Liver (tissue), 9 donors: ENCODE measurements around the gene CORO2B. TPM values are rescaled to one million over a fixed set of nuclear protein-coding genes. Genes with fewer than 3 reads are reported as not detected.

Source experiments
- DNase-seq: peaks from one replicate; pipeline ENCODE4 v3.0.0-alpha.2; 2017; ENCODE audit warnings: low spot score
- H3K27ac ChIP-seq, 2 donors: one replicate each; pipeline ENCODE4 v1.7.0; 2013; ENCODE audit warnings: inconsistent platforms in 2 of 2, low read length in 2 of 2, control low read depth in 1 of 2, low read depth in 1 of 2, mild to moderate bottlenecking in 1 of 2
- H3K27me3 ChIP-seq, 4 donors: one replicate each; pipeline versions ENCODE4 v1.6.1 to v1.7.0; 2013; ENCODE audit warnings: low read length in 3 of 4, inconsistent platforms in 1 of 4, mild to moderate bottlenecking in 1 of 4, moderate library complexity in 1 of 4; ENCODE audit not compliant: control insufficient read depth in 4 of 4, insufficient read depth in 4 of 4
- H3K36me3 ChIP-seq, 4 donors: one replicate each; pipeline versions ENCODE4 v1.6.1 to v1.7.0; 2013; ENCODE audit warnings: low read length in 3 of 4, mild to moderate bottlenecking in 3 of 4, low read depth in 1 of 4, moderate library complexity in 1 of 4; ENCODE audit not compliant: control insufficient read depth in 4 of 4, insufficient read depth in 3 of 4
- H3K4me1 ChIP-seq, 4 donors: one replicate each; pipeline versions ENCODE4 v1.6.1 to v1.7.0; 2013; ENCODE audit warnings: low read length in 3 of 4, mild to moderate bottlenecking in 3 of 4, moderate library complexity in 1 of 4; ENCODE audit not compliant: control insufficient read depth in 4 of 4, insufficient read depth in 4 of 4
- H3K4me3 ChIP-seq, 3 donors: one replicate each; pipeline versions ENCODE4 v1.6.1 to v1.7.0; 2013; ENCODE audit warnings: low read length in 3 of 3, control low read depth in 1 of 3, low read depth in 1 of 3, mild to moderate bottlenecking in 1 of 3
- H3K9ac ChIP-seq, 2 donors: one replicate each; pipeline ENCODE4 v1.7.0; 2013; ENCODE audit warnings: low read length in 2 of 2, mild to moderate bottlenecking in 2 of 2, moderate library complexity in 2 of 2, control low read depth in 1 of 2, low read depth in 1 of 2
- H3K9me3 ChIP-seq, 4 donors: one replicate each; pipeline versions ENCODE4 v1.6.1 to v1.7.0; 2013; ENCODE audit warnings: low read length in 3 of 4; ENCODE audit not compliant: control insufficient read depth in 4 of 4
- ATF3 ChIP-seq: IDR thresholded peaks from 2 replicates; pipeline ENCODE4 v1.6.1; 2016; ENCODE audit warnings: antibody characterized with exemption
- CTCF ChIP-seq: fragments of 150-350 bp; IDR thresholded peaks from 2 replicates; pipeline ENCODE4 v1.5.1; 2017; ENCODE audit warnings: improper control_type of control experiment, low read depth, low read length; ENCODE audit not compliant: missing input control
- FOXA1 ChIP-seq: IDR thresholded peaks from 2 replicates; pipeline ENCODE4 v1.6.1; 2016; ENCODE audit warnings: antibody characterized with exemption
- HNF4A ChIP-seq, 2 donors: conservative IDR thresholded peaks; 2 replicates each; pipeline ENCODE4 v1.6.1; 2016; ENCODE audit warnings: antibody characterized with exemption in 2 of 2, mild to moderate bottlenecking in 2 of 2
- JUND ChIP-seq, 2 donors: IDR thresholded peaks; 2 replicates each; pipeline ENCODE4 v1.6.1; 2016; ENCODE audit warnings: antibody characterized with exemption in 2 of 2
- NR2F2 ChIP-seq: IDR thresholded peaks from 2 replicates; pipeline ENCODE4 v1.6.1; 2016; ENCODE audit warnings: antibody characterized with exemption
- RAD21 ChIP-seq, 2 donors: IDR thresholded peaks; 2 replicates each; pipeline ENCODE4 v1.6.1; 2016; ENCODE audit warnings: antibody characterized with exemption in 2 of 2, mild to moderate bottlenecking in 2 of 2
- REST ChIP-seq: IDR thresholded peaks from 2 replicates; pipeline ENCODE4 v1.6.1; 2016; ENCODE audit warnings: antibody characterized with exemption, mild to moderate bottlenecking
- RXRA ChIP-seq, 2 donors: IDR thresholded peaks; 2 replicates each; pipeline ENCODE4 v1.6.1; 2017 to 2018; ENCODE audit warnings: antibody characterized with exemption in 2 of 2, mild to moderate bottlenecking in 1 of 2
- SP1 ChIP-seq: IDR thresholded peaks from 2 replicates; pipeline ENCODE4 v1.6.1; 2018; ENCODE audit warnings: antibody characterized with exemption, mild to moderate bottlenecking
- TAF1 ChIP-seq: conservative IDR thresholded peaks from 2 replicates; pipeline ENCODE4 v1.6.1; 2016; ENCODE audit warnings: antibody characterized with exemption, mild to moderate bottlenecking
- YY1 ChIP-seq: IDR thresholded peaks from 2 replicates; pipeline ENCODE4 v1.6.1; 2016; ENCODE audit warnings: antibody characterized with exemption, mild to moderate bottlenecking
- ZBTB33 ChIP-seq: IDR thresholded peaks from 2 replicates; pipeline ENCODE4 v1.6.1; 2016; ENCODE audit warnings: antibody characterized with exemption
- WGBS: extraction: QIAGEN DNeasy Blood & Tissue Kit; methylation state at CpG from one replicate; pipeline ENCODE4 v1.1.7; 2013; 5-methylcytosine and 5-hydroxymethylcytosine counted together
- polyA plus RNA-seq, 2 donors: library from polyadenylated mRNA; stranded (reverse) in 1 of 2; unstranded in 1 of 2; fragments of 200-250 nt in 1 of 2; fragments of >200 nt in 1 of 2; fragmentation: Nextera tagmentation in 1 of 2; extraction: Ambion mirVana in 1 of 2; gene quantifications; one replicate each; pipeline versions ENCODE4 v1.2.1 to v1.2.3, GENCODE V29; 2013 to 2015
- total RNA-seq, 2 donors: library from RNA; depleted of rRNA; stranded (reverse); fragments of >200 nt; gene quantifications; one replicate each; pipeline ENCODE4 v1.2.3, GENCODE V29; 2014
- donor health status: healthy.
- donor health status: healthy.
- donor health status: healthy.
- donor health status: healthy.
- donor health status: healthy.

The CORO2B gene
- total and polyA plus RNA-seq, 4 donors = 0.15 to 0.65 (median 0.52) TPM

- Histone ChIP-seq H3K9me3 (peaks cover 0 to 2% (median 0%) of the 10 kb centered on the region in 4 donors), H3K36me3 (no peaks in the 10 kb centered on the region), H3K27ac (peak overlapping the region in 1 of 2 donors; percentile 69), H3K4me1 (no peaks in the 10 kb centered on the region), H3K9ac (no peak overlapping the region), H3K27me3 (peaks cover 0 to 3% (median 0%) of the 10 kb centered on the region in 4 donors), H3K4me3 (no peak overlapping the region)
- WGBS = 78% methylated on average over 8 of the region's 8 CpGs
- TF ChIP-seq TAF1 (no peak), SP1 (peak; percentile 54), FOXA1 (no peak), JUND (IDR thresholded peaks at IDR 0.05) (peak in 1 of 2 donors; percentile 26), YY1 (no peak), RXRA (IDR thresholded peaks at IDR 0.05) (peak in 1 of 2 donors; percentile 39), ATF3 (no peak), NR2F2 (peak; percentile 76), REST (no peak), HNF4A (conservative IDR thresholded peaks at IDR 0.05) (no peak), CTCF (no peak), RAD21 (IDR thresholded peaks at IDR 0.05) (no peak), ZBTB33 (no peak)
- DNase-seq = no peak
Measured at GRCh38 chr15:68543165-68544008, 35.4 kb upstream of the CORO2B start.

GRCh38 chr15:68546318-68546717, 32.5 kb upstream of the CORO2B start:
- Histone ChIP-seq H3K27me3 (peaks cover 0 to 4% (median 1%) of the 10 kb centered on the region in 4 donors), H3K4me3 (no peak overlapping the region), H3K27ac (no peak overlapping the region), H3K9me3 (peaks cover 0 to 2% (median 0%) of the 10 kb centered on the region in 4 donors), H3K9ac (no peak overlapping the region), H3K4me1 (no peaks in the 10 kb centered on the region), H3K36me3 (no peaks in the 10 kb centered on the region)
- no peak for TF ChIP-seq NR2F2
- no peak for TF ChIP-seq CTCF
- TF ChIP-seq JUND (IDR thresholded peaks at IDR 0.05) = no peak
- no peak for TF ChIP-seq ZBTB33
- 93% methylated on average over 2 of the region's 2 CpGs for WGBS
- no peak for DNase-seq
